ENCODE data around the gene UNC80. TPM values are rescaled to one million over a fixed set of nuclear protein-coding genes. Genes with fewer than 3 reads are reported as not detected.

The UNC80 gene
- total and polyA plus RNA-seq, 2 donors (not counting 1 experiment from before 2014, with no cell fraction given) = not detected

DNA sequence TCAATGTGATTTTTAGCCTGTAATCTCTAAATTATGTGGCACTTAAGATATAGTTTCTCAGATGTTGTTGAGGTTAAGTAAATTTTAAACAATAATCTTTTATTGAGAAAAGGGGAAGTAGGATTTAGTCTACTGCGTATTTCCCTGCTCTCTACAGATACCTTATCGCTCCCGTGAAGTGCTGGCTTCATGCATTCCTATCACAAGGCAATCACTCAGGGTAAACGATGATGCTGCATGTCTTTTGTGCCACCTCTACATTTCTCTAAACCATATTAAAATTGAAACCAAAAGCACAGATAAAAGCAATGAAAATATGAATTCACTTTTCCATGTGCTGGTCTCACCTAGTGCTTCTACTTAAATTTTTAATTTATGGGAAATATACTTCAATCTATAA, 216.4 kb downstream of the UNC80 start:
- TF ChIP-seq, protein P1, sequence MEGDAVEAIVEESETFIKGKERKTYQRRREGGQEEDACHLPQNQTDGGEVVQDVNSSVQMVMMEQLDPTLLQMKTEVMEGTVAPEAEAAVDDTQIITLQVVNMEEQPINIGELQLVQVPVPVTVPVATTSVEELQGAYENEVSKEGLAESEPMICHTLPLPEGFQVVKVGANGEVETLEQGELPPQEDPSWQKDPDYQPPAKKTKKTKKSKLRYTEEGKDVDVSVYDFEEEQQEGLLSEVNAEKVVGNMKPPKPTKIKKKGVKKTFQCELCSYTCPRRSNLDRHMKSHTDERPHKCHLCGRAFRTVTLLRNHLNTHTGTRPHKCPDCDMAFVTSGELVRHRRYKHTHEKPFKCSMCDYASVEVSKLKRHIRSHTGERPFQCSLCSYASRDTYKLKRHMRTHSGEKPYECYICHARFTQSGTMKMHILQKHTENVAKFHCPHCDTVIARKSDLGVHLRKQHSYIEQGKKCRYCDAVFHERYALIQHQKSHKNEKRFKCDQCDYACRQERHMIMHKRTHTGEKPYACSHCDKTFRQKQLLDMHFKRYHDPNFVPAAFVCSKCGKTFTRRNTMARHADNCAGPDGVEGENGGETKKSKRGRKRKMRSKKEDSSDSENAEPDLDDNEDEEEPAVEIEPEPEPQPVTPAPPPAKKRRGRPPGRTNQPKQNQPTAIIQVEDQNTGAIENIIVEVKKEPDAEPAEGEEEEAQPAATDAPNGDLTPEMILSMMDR (IDR thresholded peaks at IDR 0.05) = no peak
- TF ChIP-seq EZH2 (IDR thresholded peaks at IDR 0.05; ENCODE audit: borderline replicate concordance, insufficient read depth, low read depth, low read length, poor library complexity, severe bottlenecking) = no peak
- ChIA-PET POLR2A (no interaction called here), CTCF (interaction anchor here (0.6 to 0.7 kb wide), 2 partner anchors 17 to 208 kb away, joined by 3 to 4 read pairs; no protein-coding TSS in a partner anchor)

DNA sequence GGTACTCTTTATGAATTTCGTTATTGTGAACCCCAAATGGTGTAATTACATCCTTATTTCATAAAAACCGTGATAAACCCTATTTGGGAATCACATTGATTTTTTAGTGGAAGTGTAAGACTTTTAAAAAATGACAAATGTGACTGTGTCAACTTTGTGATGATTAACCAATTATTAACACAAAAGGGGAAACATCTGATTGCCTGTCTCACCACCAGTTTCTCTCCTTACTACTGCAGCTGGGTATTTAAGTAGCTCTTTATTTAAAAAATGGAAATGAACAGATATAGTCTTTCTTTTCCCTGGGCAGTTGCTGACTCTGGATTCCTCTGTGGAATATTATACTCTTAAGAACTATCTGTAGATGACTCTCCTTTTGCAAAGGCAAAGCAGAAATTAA, 219.2 kb downstream of the UNC80 start:
- POLR2A ChIA-PET = no interaction called here
- TF ChIP-seq EZH2 (IDR thresholded peaks at IDR 0.05; ENCODE audit: borderline replicate concordance, insufficient read depth, low read depth, low read length, poor library complexity, severe bottlenecking) = no peak
- TF ChIP-seq, protein P1 (IDR thresholded peaks at IDR 0.05) = no peak
- no peak for ATAC-seq (ENCODE audit: low read depth)
- H3K4me1 ChIP-seq (ENCODE audit: control insufficient read depth in 2 of 2, insufficient read depth in 2 of 2, low read length in 2 of 2) = no peaks in the 10 kb centered on the region
- CTCF ChIA-PET = interaction anchor here (1.1 to 2.1 kb wide), 2 partner anchors 12 to 208 kb away, joined by 3 to 10 read pairs; no protein-coding TSS in a partner anchor
- no CpG with 5 or more reads among the region's 2 CpGs for WGBS (ENCODE audit: insufficient coverage)
- Mint-ChIP-seq H3K27me3 (peaks cover 37% of the 10 kb centered on the region), H3K4me3 (no peak overlapping the region), H3K27ac (no peak overlapping the region), H3K9me3 (ENCODE audit: insufficient read depth) (no peaks in the 10 kb centered on the region), H3K4me1 (peaks cover 3% of the 10 kb centered on the region)
- intact Hi-C loops (cut with micrococcal nuclease) = no loop called here
- no peak overlapping the region for H3K9ac ChIP-seq (ENCODE audit: low read length)
- H3K4me2 ChIP-seq (replicated peaks; ENCODE audit: low read depth, low read length, poor library complexity, severe bottlenecking) = no peak overlapping the region
- no peaks in the 10 kb centered on the region for H4K20me1 ChIP-seq (ENCODE audit: control insufficient read depth, insufficient read depth, low read length, poor library complexity, severe bottlenecking)
- peaks cover 0 to 1% (median 0%) of the 10 kb centered on the region in 3 donors for H3K9me3 ChIP-seq (ENCODE audit: control extremely low read depth in 1 of 3, control insufficient read depth in 2 of 3, insufficient read depth in 1 of 3, low read length in 2 of 3)
- H3K27me3 ChIP-seq (replicated peaks in 1 of 4; ENCODE audit: control extremely low read depth in 1 of 4, control insufficient read depth in 3 of 4, insufficient read depth in 4 of 4, low read length in 3 of 4) = peaks cover 0 to 19% (median 1%) of the 10 kb centered on the region in 4 experiments
- H3K4me3 ChIP-seq (ENCODE audit: control extremely low read depth in 1 of 5, extremely low read depth in 1 of 5, insufficient read depth in 1 of 5, low read depth in 2 of 5, low read length in 4 of 5) = no peak overlapping the region
- H3K36me3 ChIP-seq (replicated peaks in 1 of 2; ENCODE audit: control extremely low read depth in 1 of 2, control insufficient read depth in 1 of 2, extremely low read depth in 1 of 2, insufficient read depth in 2 of 2, low read length in 1 of 2) = no peaks in the 10 kb centered on the region
- no peak overlapping the region for H3K27ac ChIP-seq (ENCODE audit: low read length in 2 of 2)
- no peak overlapping the region for H2AFZ ChIP-seq (ENCODE audit: insufficient read depth, low read depth, low read length, poor library complexity, severe bottlenecking)
- H3K79me2 ChIP-seq (ENCODE audit: control insufficient read depth, insufficient read depth, low read length) = no peaks in the 10 kb centered on the region
- DNase-seq = no peak

More for the DNA sequence above, 216.4 kb downstream of the UNC80 start:
- ATAC-seq (ENCODE audit: low read depth) (no peak), DNase-seq (peak; percentile 16)
- Mint-ChIP-seq H3K4me3 (no peak overlapping the region), H3K9me3 (ENCODE audit: insufficient read depth) (no peaks in the 10 kb centered on the region), H3K27me3 (peaks cover 34% of the 10 kb centered on the region), H3K27ac (no peak overlapping the region), H3K4me1 (peaks cover 3% of the 10 kb centered on the region)
- H2AFZ ChIP-seq (ENCODE audit: insufficient read depth, low read depth, low read length, poor library complexity, severe bottlenecking) = peak overlapping the region; percentile 67
- no peaks in the 10 kb centered on the region for H3K4me1 ChIP-seq (ENCODE audit: control insufficient read depth in 2 of 2, insufficient read depth in 2 of 2, low read length in 2 of 2)
- no peaks in the 10 kb centered on the region for H3K9me3 ChIP-seq (ENCODE audit: control extremely low read depth in 1 of 3, control insufficient read depth in 2 of 3, insufficient read depth in 1 of 3, low read length in 2 of 3)
- H3K36me3 ChIP-seq (replicated peaks in 1 of 2; ENCODE audit: control extremely low read depth in 1 of 2, control insufficient read depth in 1 of 2, extremely low read depth in 1 of 2, insufficient read depth in 2 of 2, low read length in 1 of 2) = no peaks in the 10 kb centered on the region
- H3K4me2 ChIP-seq (replicated peaks; ENCODE audit: low read depth, low read length, poor library complexity, severe bottlenecking) = peak overlapping the region; percentile 2
- no peaks in the 10 kb centered on the region for H3K79me2 ChIP-seq (ENCODE audit: control insufficient read depth, insufficient read depth, low read length)
- intact Hi-C loops (cut with micrococcal nuclease) = no loop called here
- no CpG with 5 or more reads among the region's 4 CpGs for WGBS (ENCODE audit: insufficient coverage)
- no peak overlapping the region for H3K9ac ChIP-seq (ENCODE audit: low read length)
- H3K27me3 ChIP-seq (replicated peaks in 1 of 4; ENCODE audit: control extremely low read depth in 1 of 4, control insufficient read depth in 3 of 4, insufficient read depth in 4 of 4, low read length in 3 of 4) = peaks cover 0 to 15% (median 0%) of the 10 kb centered on the region in 4 experiments
- no peaks in the 10 kb centered on the region for H4K20me1 ChIP-seq (ENCODE audit: control insufficient read depth, insufficient read depth, low read length, poor library complexity, severe bottlenecking)
- no peak overlapping the region for H3K27ac ChIP-seq (ENCODE audit: low read length in 2 of 2)
- H3K4me3 ChIP-seq (ENCODE audit: control extremely low read depth in 1 of 5, extremely low read depth in 1 of 5, insufficient read depth in 1 of 5, low read depth in 2 of 5, low read length in 4 of 5) = no peak overlapping the region

Measured in B cell (primary cell).